OCI-LY7 (cell line): ENCODE results near the gene UFC1.

ENCODE experiments used
- EZH2phosphoT487 ChIP-seq: fragments of 200-600 bp; sonication (generic); IDR thresholded peaks from 2 replicates; pipeline ENCODE4 v1.6.1; 2018; ENCODE audit warnings: low read depth, borderline replicate concordance, mild to moderate bottlenecking, mixed run types, antibody characterized with exemption, low read length, moderate library complexity, mixed read lengths
- TF ChIP-seq, protein P1 (sequence below): fragments of 200-600 bp; sonication (generic); conservative IDR thresholded peaks from 2 replicates; pipeline ENCODE4 v1.5.1; 2014; ENCODE audit warnings: mild to moderate bottlenecking, antibody characterized with exemption, low read length, moderate library complexity, mixed read lengths

DNA sequence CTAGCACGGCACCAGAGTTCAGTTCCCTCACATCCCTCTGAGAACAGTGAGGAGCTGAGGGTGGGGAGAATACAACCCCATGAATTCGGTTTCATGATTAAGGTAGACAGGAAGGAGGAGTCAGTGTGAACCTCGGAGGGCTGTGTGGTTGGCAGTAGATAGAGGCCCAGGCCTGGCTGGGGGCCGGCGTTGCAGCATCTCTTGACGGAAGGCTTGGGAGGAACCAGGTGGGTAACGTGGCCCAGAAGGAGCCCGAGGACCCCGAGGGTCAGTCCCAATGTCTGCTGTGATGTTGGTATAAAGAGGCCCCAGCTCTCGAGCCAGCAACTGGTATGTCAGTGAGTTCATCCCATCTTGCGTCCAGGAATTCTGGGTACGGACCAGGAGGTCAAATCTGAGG lies 17.9 kb downstream of the UFC1 start:
- TF ChIP-seq, protein P1, sequence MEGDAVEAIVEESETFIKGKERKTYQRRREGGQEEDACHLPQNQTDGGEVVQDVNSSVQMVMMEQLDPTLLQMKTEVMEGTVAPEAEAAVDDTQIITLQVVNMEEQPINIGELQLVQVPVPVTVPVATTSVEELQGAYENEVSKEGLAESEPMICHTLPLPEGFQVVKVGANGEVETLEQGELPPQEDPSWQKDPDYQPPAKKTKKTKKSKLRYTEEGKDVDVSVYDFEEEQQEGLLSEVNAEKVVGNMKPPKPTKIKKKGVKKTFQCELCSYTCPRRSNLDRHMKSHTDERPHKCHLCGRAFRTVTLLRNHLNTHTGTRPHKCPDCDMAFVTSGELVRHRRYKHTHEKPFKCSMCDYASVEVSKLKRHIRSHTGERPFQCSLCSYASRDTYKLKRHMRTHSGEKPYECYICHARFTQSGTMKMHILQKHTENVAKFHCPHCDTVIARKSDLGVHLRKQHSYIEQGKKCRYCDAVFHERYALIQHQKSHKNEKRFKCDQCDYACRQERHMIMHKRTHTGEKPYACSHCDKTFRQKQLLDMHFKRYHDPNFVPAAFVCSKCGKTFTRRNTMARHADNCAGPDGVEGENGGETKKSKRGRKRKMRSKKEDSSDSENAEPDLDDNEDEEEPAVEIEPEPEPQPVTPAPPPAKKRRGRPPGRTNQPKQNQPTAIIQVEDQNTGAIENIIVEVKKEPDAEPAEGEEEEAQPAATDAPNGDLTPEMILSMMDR: no peak
- no peak for TF ChIP-seq EZH2phosphoT487
